Caco-2 (cell line): ENCODE results near the gene ARHGEF4. TPM values are rescaled to one million over a fixed set of nuclear protein-coding genes. Genes with fewer than 3 reads are reported as not detected.

Experiments
- BruUV-seq: library from RNA; stranded (reverse); fragments of 400-500 nt; replicated peaks from 2 replicates; lab custom pipeline; 2021; lab: Mats Ljungman, UMichigan
- CTCF ChIA-PET: fragments of 300-600 bp; sonication (Branson Sonifier 250); formaldehyde crosslinking; loops from one replicate; lab custom pipeline; 2022; ENCODE audit warnings: antibody characterized with exemption; lab: Charles Lee
- POLR2A ChIA-PET: fragments of 300-600 bp; sonication (Branson Sonifier 250); formaldehyde crosslinking; loops from one replicate; lab custom pipeline; 2022; ENCODE audit warnings: antibody characterized with exemption; lab: Charles Lee
- DNase-seq, 2 experiments: peaks; one replicate each; pipeline versions ENCODE4 v3.0.0 to v3.0.0-alpha.2; 2020 to 2022
- H3K27me3 ChIP-seq: replicated peaks from 2 replicates; pipeline ENCODE4 v1.6.0; 2011; ENCODE audit warnings: low read length; ENCODE audit not compliant: control insufficient read depth, insufficient read depth
- H3K36me3 ChIP-seq: 2 replicates; pipeline ENCODE4 v1.5.1; 2011; ENCODE audit warnings: low read length; ENCODE audit not compliant: control insufficient read depth, insufficient read depth
- H3K4me1 ChIP-seq: fragments of 250-450 bp; sonication (Bioruptor Pico); 2 replicates; pipeline ENCODE4 v1.5.1; 2020; ENCODE audit warnings: mild to moderate bottlenecking
- H3K4me3 ChIP-seq: 2 replicates; pipeline ENCODE4 v1.5.1; 2011; ENCODE audit warnings: low read depth, mild to moderate bottlenecking, control low read depth, low read length
- H3K9me3 ChIP-seq: fragments of 250-450 bp; sonication (Bioruptor Pico); 2 replicates; pipeline ENCODE4 v1.5.1; 2020; ENCODE audit warnings: mild to moderate bottlenecking, moderate library complexity
- H3K27ac Mint-ChIP-seq: one replicate; pipeline ENCODE4 v1.8.0; 2022; ENCODE audit warnings: mixed read lengths; ENCODE audit not compliant: unreplicated experiment
- H3K27me3 Mint-ChIP-seq: one replicate; pipeline ENCODE4 v1.8.0; 2022; ENCODE audit warnings: mixed read lengths; ENCODE audit not compliant: insufficient read depth, unreplicated experiment
- H3K36me3 Mint-ChIP-seq: one replicate; pipeline ENCODE4 v1.8.0; 2022; ENCODE audit warnings: mild to moderate bottlenecking, mixed read lengths; ENCODE audit not compliant: insufficient read depth, unreplicated experiment
- H3K4me1 Mint-ChIP-seq: one replicate; pipeline ENCODE4 v1.8.0; 2022; ENCODE audit warnings: low read depth, mixed read lengths; ENCODE audit not compliant: unreplicated experiment
- H3K4me3 Mint-ChIP-seq: one replicate; pipeline ENCODE4 v1.8.0; 2022; ENCODE audit warnings: mild to moderate bottlenecking, moderate library complexity, mixed read lengths; ENCODE audit not compliant: unreplicated experiment
- H3K9me3 Mint-ChIP-seq: one replicate; pipeline ENCODE4 v1.8.0; 2022; ENCODE audit warnings: mixed read lengths; ENCODE audit not compliant: unreplicated experiment
- intact Hi-C: fragments of 100-400 bp; cut with micrococcal nuclease; formaldehyde crosslinking; loops from one replicate; pipeline ENCODE4 v1.10.0; 2022; ENCODE audit not compliant: unreplicated experiment
- total RNA-seq: library from RNA; stranded (reverse); gene quantifications from 2 replicates; pipeline ENCODE4 v1.2.3, GENCODE V29; 2022
- TF ChIP-seq, protein P1 (sequence below), 2 experiments: fragments of 200-600 bp in 1 of 2; IDR thresholded peaks; 1 replicate in 1 of 2; 2 replicates in 1 of 2; pipeline versions ENCODE4 v1.5.1 to v1.8.0; 2011 to 2022; ENCODE audit warnings: antibody characterized with exemption in 1 of 2, control low read depth in 1 of 2, inconsistent platforms in 1 of 2, low read depth in 1 of 2, low read length in 1 of 2, mild to moderate bottlenecking in 1 of 2, moderate library complexity in 1 of 2; ENCODE audit not compliant: insufficient read depth in 1 of 2, severe bottlenecking in 1 of 2, unreplicated experiment in 1 of 2

ARHGEF4 gene
- total RNA-seq, 1 experiment from 2014 or later: 1.8 TPM

DNA sequence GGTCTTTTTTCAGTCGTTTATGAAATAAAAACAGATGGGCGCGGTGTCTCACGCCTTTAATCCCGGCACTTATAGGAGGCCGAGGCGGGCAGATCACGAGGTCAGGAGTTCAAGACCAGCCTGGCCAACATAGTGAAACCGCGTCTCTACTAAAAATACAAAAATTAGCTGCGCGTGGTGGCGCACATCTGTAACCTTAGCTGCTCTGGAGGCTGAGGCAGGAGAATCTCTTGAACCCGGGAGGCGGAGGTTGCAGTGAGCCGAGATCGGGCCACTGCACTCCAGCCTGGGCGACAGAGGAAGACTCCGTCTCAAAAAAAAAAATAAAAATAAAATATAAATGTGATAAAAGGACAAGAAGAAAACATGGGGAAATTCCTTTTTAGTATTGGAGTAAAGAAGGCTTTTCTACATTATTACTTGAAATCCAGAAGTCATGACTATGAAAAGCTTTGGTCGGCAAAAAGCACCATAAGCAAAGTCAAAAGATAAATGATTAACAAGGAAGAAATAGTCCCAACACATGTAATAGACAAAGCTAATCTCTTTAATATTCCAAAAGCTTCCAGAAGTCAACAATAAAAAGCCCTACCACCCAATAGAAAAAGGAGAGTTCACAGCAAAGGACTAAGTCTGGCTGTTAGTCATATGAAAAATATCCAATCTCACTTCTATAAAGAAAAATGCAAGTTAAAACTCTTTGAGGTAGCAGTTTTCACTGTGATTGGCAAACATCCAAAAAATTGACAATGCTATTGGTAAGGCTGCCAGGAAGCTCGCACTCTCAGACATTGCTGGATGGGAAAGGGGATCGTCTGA, 258.0 kb downstream of the ARHGEF4 start:
- POLR2A ChIA-PET: no interaction called here
- intact Hi-C loops: loop anchor here (5.0 kb wide), 1 partner anchor 398 kb away; the partner anchor contains the start of gene MZT2A
- peaks cover 45% of the 10 kb centered on the region for H3K36me3 Mint-ChIP-seq
- DNase-seq: no peak
- peaks cover 9% of the 10 kb centered on the region for H3K4me1 Mint-ChIP-seq
- no peaks in the 10 kb centered on the region for H3K9me3 Mint-ChIP-seq
- BruUV-seq: no TSS peak
- no peaks in the 10 kb centered on the region for H3K9me3 ChIP-seq
- peak overlapping the region; percentile 98 for H3K27ac Mint-ChIP-seq
- H3K4me3 Mint-ChIP-seq: peak overlapping the region; percentile 90
- H3K27me3 Mint-ChIP-seq: no peaks in the 10 kb centered on the region
- no peaks in the 10 kb centered on the region for H3K36me3 ChIP-seq
- no peak overlapping the region for H3K4me3 ChIP-seq
- TF ChIP-seq, protein P1, sequence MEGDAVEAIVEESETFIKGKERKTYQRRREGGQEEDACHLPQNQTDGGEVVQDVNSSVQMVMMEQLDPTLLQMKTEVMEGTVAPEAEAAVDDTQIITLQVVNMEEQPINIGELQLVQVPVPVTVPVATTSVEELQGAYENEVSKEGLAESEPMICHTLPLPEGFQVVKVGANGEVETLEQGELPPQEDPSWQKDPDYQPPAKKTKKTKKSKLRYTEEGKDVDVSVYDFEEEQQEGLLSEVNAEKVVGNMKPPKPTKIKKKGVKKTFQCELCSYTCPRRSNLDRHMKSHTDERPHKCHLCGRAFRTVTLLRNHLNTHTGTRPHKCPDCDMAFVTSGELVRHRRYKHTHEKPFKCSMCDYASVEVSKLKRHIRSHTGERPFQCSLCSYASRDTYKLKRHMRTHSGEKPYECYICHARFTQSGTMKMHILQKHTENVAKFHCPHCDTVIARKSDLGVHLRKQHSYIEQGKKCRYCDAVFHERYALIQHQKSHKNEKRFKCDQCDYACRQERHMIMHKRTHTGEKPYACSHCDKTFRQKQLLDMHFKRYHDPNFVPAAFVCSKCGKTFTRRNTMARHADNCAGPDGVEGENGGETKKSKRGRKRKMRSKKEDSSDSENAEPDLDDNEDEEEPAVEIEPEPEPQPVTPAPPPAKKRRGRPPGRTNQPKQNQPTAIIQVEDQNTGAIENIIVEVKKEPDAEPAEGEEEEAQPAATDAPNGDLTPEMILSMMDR (IDR thresholded peaks at IDR 0.05; ENCODE audit: insufficient read depth in 1 of 2, low read depth in 1 of 2, low read length in 1 of 2, severe bottlenecking in 1 of 2, unreplicated experiment in 1 of 2): no peak
- H3K4me1 ChIP-seq: peaks cover 16% of the 10 kb centered on the region
- CTCF ChIA-PET: interaction anchor here (3.5 kb wide), 1 partner anchor 9 kb away, joined by 14 read pairs; the partner anchor contains the start of gene PLEKHB2
- no peaks in the 10 kb centered on the region for H3K27me3 ChIP-seq

Other genes with a start within 250 kb of the ARHGEF4 start
- gene CFC1, start 237.3 kb upstream of the ARHGEF4 start, total RNA-seq: not detected in 2 replicates
- gene POTEJ, start 225.5 kb upstream of the ARHGEF4 start, total RNA-seq: not detected in 2 replicates
- not detected in 2 replicates for gene GPR148, start 107.8 kb upstream of the ARHGEF4 start, total RNA-seq
- 0.79 TPM in 2 replicates for gene AMER3, start 81.4 kb upstream of the ARHGEF4 start, total RNA-seq